ENCODE data around the gene GSTP1. TPM values are rescaled to one million over a fixed set of nuclear protein-coding genes. Genes with fewer than 3 reads are reported as not detected.
A peak's percentile ranks its signal among the peaks of the same experiment; 100 is the strongest.

Gene GSTP1
- total and polyA plus RNA-seq, 3 donors from 2014 or later = 117 to 211 (median 201) TPM

GRCh38 chr11:67612751-67613150 is 29.1 kb downstream of the GSTP1 start:
- H3K4me3 ChIP-seq = no peak overlapping the region
- no peak for DNase-seq
- H3K27me3 ChIP-seq = no peaks in the 10 kb centered on the region
- no peaks in the 10 kb centered on the region for H3K36me3 ChIP-seq (ENCODE audit: low read depth, missing control alignments)
- no peak for TF ChIP-seq POLR2A (IDR thresholded peaks at IDR 0.05)
- TF ChIP-seq CTCF (IDR thresholded peaks at IDR 0.05) = no peak
- no peaks in the 10 kb centered on the region for H3K9me3 ChIP-seq
- H3K4me1 ChIP-seq = peaks cover 3% of the 10 kb centered on the region
- intact Hi-C loops (cut with DNase I; ENCODE audit: low total_unique reads) = no loop called here
- H3K27ac ChIP-seq = no peak overlapping the region
- WGBS, 2 donors = 91 to 92% methylated on average over 9 to 13 of the region's 13 CpGs

- intact Hi-C loops (cut with DNase I; ENCODE audit: low total_unique reads) = no loop called here
- no peak for TF ChIP-seq CTCF (IDR thresholded peaks at IDR 0.05)
- TF ChIP-seq POLR2A (IDR thresholded peaks at IDR 0.05) = no peak
- WGBS, 2 donors = 81 to 93% methylated on average over 16 to 17 of the region's 17 CpGs
- Histone ChIP-seq H3K36me3 (ENCODE audit: low read depth, missing control alignments) (no peaks in the 10 kb centered on the region), H3K27me3 (no peaks in the 10 kb centered on the region), H3K9me3 (no peaks in the 10 kb centered on the region), H3K4me3 (no peak overlapping the region), H3K4me1 (no peaks in the 10 kb centered on the region), H3K27ac (no peak overlapping the region)
- DNase-seq = no peak
Observed at GRCh38 chr11:67613313-67613959, 29.8 kb downstream of the GSTP1 start.

GRCh38 chr11:67613960-67614715 is 30.5 kb downstream of the GSTP1 start:
- Histone ChIP-seq H3K36me3 (ENCODE audit: low read depth, missing control alignments) (no peaks in the 10 kb centered on the region), H3K4me3 (no peak overlapping the region), H3K27ac (no peak overlapping the region), H3K4me1 (no peaks in the 10 kb centered on the region), H3K9me3 (no peaks in the 10 kb centered on the region), H3K27me3 (no peaks in the 10 kb centered on the region)
- TF ChIP-seq CTCF (IDR thresholded peaks at IDR 0.05) = peak; percentile 35 to 62 (median 41)
- no peak for TF ChIP-seq POLR2A (IDR thresholded peaks at IDR 0.05)
- no peak for DNase-seq
- WGBS, 2 donors = 44 to 46% methylated on average over 7 to 23 of the region's 23 CpGs
- intact Hi-C loops (cut with DNase I; ENCODE audit: low total_unique reads) = no loop called here

- intact Hi-C loops (cut with DNase I; ENCODE audit: low total_unique reads) = no loop called here
- DNase-seq = no peak
Observed at GRCh38 chr11:67614730-67615714, 31.4 kb downstream of the GSTP1 start.

More at GRCh38 chr11:67614730-67615714, 31.4 kb downstream of the GSTP1 start:
- no peak overlapping the region for H3K4me3 ChIP-seq
- H3K36me3 ChIP-seq (ENCODE audit: low read depth, missing control alignments) = no peaks in the 10 kb centered on the region
- H3K27ac ChIP-seq = no peak overlapping the region
- 80 to 88% methylated on average over 13 to 16 of the region's 18 CpGs for WGBS, 2 donors
- no peaks in the 10 kb centered on the region for H3K4me1 ChIP-seq
- TF ChIP-seq CTCF (IDR thresholded peaks at IDR 0.05) (no peak), POLR2A (IDR thresholded peaks at IDR 0.05) (no peak)
- no peaks in the 10 kb centered on the region for H3K9me3 ChIP-seq
- H3K27me3 ChIP-seq = no peaks in the 10 kb centered on the region

Measured in testis (tissue), 3 donors.